H1 (cell line): ENCODE measurements around the gene RAB1A. TPM values are rescaled to one million over a fixed set of nuclear protein-coding genes. Genes with fewer than 3 reads are reported as not detected.

Source experiments
- CTCF ChIA-PET: fragments of 300-600 bp; sonication (Branson Sonifier 250); formaldehyde crosslinking; loops from one replicate; lab custom pipeline; 2021; ENCODE audit not compliant: partially characterized antibody; lab: Charles Lee
- POLR2A ChIA-PET: fragments of 300-600 bp; sonication (Branson Sonifier 250); formaldehyde crosslinking; loops from one replicate; lab custom pipeline; 2021; ENCODE audit warnings: inconsistent platforms; ENCODE audit not compliant: partially characterized antibody; lab: Charles Lee
- DNase-seq, 2 experiments: peaks; one replicate each; pipeline versions ENCODE4 v3.0.0 to v3.0.0-alpha.2; 2010 to 2022; ENCODE audit warnings: low spot score in 2 of 2, low read depth in 1 of 2, mixed read lengths in 1 of 2
- FAIRE-seq: peaks from 2 replicates; lab custom pipeline; 2011; peaks lifted over from hg19 to GRCh38; lab: Jason Lieb, UNC
- H2AFZ ChIP-seq: 2 replicates; pipeline ENCODE4 v1.8.1; 2012; ENCODE audit warnings: low read length, inconsistent platforms
- H2AK5ac ChIP-seq: 2 replicates; pipeline ENCODE4 v1.6.1; 2013; ENCODE audit warnings: low read depth, low read length
- H2BK120ac ChIP-seq: replicated peaks from 2 replicates; pipeline ENCODE3; 2013; ENCODE audit warnings: low read depth, low read length, inconsistent platforms
- H2BK12ac ChIP-seq: 2 replicates; pipeline ENCODE4 v1.6.1; 2013; ENCODE audit warnings: low read depth, low read length
- H2BK15ac ChIP-seq: 2 replicates; pipeline ENCODE4 v1.6.1; 2013; ENCODE audit warnings: low read length
- H2BK20ac ChIP-seq: 2 replicates; pipeline ENCODE4 v1.6.1; 2013; ENCODE audit warnings: low read length
- H2BK5ac ChIP-seq: 2 replicates; pipeline ENCODE4 v1.6.1; 2013; ENCODE audit warnings: low read depth, low read length
- H3K14ac ChIP-seq: 2 replicates; pipeline ENCODE4 v1.6.1; 2013; ENCODE audit warnings: inconsistent platforms; ENCODE audit not compliant: insufficient read length
- H3K18ac ChIP-seq: 2 replicates; pipeline ENCODE4 v1.6.1; 2013; ENCODE audit warnings: low read length; ENCODE audit errors: extremely low read depth
- H3K23ac ChIP-seq: 2 replicates; pipeline ENCODE4 v1.6.1; 2013; ENCODE audit warnings: inconsistent platforms; ENCODE audit not compliant: insufficient read length
- H3K23me2 ChIP-seq: 2 replicates; pipeline ENCODE4 v1.6.1; 2013; ENCODE audit warnings: low read depth, low read length
- H3K27ac ChIP-seq: 2 replicates; pipeline ENCODE4 v1.6.1; 2011; ENCODE audit warnings: low read depth, low read length, inconsistent platforms
- H3K27me3 ChIP-seq, 4 experiments: replicated peaks in 1 of 4; 1 replicate in 1 of 4; 2 replicates in 3 of 4; pipeline versions ENCODE4 v1.6.1 to v1.8.1; 2011 to 2013; ENCODE audit warnings: low read length in 3 of 4, mild to moderate bottlenecking in 3 of 4, inconsistent platforms in 2 of 4, mixed read lengths in 2 of 4, moderate library complexity in 1 of 4; ENCODE audit not compliant: control insufficient read depth in 3 of 4, insufficient read depth in 3 of 4; ENCODE audit errors: extremely low read depth in 1 of 4
- H3K36me3 ChIP-seq, 4 experiments: 2 replicates each; pipeline versions ENCODE4 v1.6.1 to v1.8.1; 2011 to 2013; ENCODE audit warnings: mild to moderate bottlenecking in 4 of 4, low read length in 3 of 4, moderate library complexity in 2 of 4, control low read depth in 1 of 4, inconsistent platforms in 1 of 4; ENCODE audit not compliant: insufficient read depth in 4 of 4, control insufficient read depth in 2 of 4
- H3K4ac ChIP-seq: replicated peaks from 2 replicates; pipeline ENCODE3; 2013; ENCODE audit warnings: low read length, low read depth, mixed read lengths, inconsistent platforms; ENCODE audit not compliant: insufficient read length
- H3K4me1 ChIP-seq, 4 experiments: replicated peaks in 1 of 4; 1 replicate in 1 of 4; 2 replicates in 3 of 4; pipeline versions ENCODE4 v1.6.1 to v1.8.1; 2011 to 2013; ENCODE audit warnings: low read length in 3 of 4, inconsistent platforms in 2 of 4, mixed read lengths in 1 of 4; ENCODE audit not compliant: insufficient read depth in 4 of 4, control insufficient read depth in 3 of 4
- H3K4me2 ChIP-seq, 2 experiments: 2 replicates each; pipeline versions ENCODE4 v1.6.1 to v1.8.1; 2011 to 2013; ENCODE audit warnings: low read depth in 2 of 2, low read length in 2 of 2, control low read depth in 1 of 2, inconsistent platforms in 1 of 2, mild to moderate bottlenecking in 1 of 2; ENCODE audit not compliant: insufficient read depth in 1 of 2
- H3K4me3 ChIP-seq, 4 experiments: fragments of 200-600, 300-600 bp in 1 of 4; sonication (generic), shearing (Covaris generic), sonication (Bioruptor Twin) in 1 of 4; 2 replicates each; pipeline versions ENCODE4 v1.5.1 to v1.8.1; 2011 to 2016; ENCODE audit warnings: low read length in 4 of 4, low read depth in 3 of 4, control low read depth in 2 of 4, inconsistent platforms in 2 of 4, mild to moderate bottlenecking in 2 of 4, mixed read lengths in 1 of 4, moderate library complexity in 1 of 4; ENCODE audit not compliant: insufficient read depth in 2 of 4; ENCODE audit errors: extremely low read depth in 1 of 4
- H3K56ac ChIP-seq: replicated peaks from 2 replicates; pipeline ENCODE3; 2013; ENCODE audit warnings: low read depth, mild to moderate bottlenecking, mixed read lengths, low read length, inconsistent platforms; ENCODE audit not compliant: insufficient read length
- H3K79me1 ChIP-seq: 2 replicates; pipeline ENCODE4 v1.6.1; 2013; ENCODE audit warnings: low read depth, low read length, control low read depth
- H3K79me2 ChIP-seq, 2 experiments: 2 replicates each; pipeline versions ENCODE4 v1.6.1 to v1.8.1; 2012 to 2013; ENCODE audit warnings: low read length in 2 of 2, mild to moderate bottlenecking in 2 of 2, inconsistent platforms in 1 of 2; ENCODE audit not compliant: insufficient read depth in 2 of 2, control insufficient read depth in 1 of 2
- H3K9ac ChIP-seq, 4 experiments: replicated peaks in 1 of 4; 1 replicate in 1 of 4; 2 replicates in 3 of 4; pipeline versions ENCODE4 v1.6.1 to v1.8.1; 2011 to 2013; ENCODE audit warnings: low read depth in 3 of 4, low read length in 3 of 4, control low read depth in 2 of 4, mild to moderate bottlenecking in 2 of 4, moderate library complexity in 2 of 4, inconsistent platforms in 1 of 4; ENCODE audit errors: extremely low read depth in 1 of 4
- H3K9me3 ChIP-seq, 2 experiments: 2 replicates each; pipeline versions ENCODE4 v1.6.1 to v1.8.1; 2012 to 2013; ENCODE audit warnings: mild to moderate bottlenecking in 2 of 2, moderate library complexity in 2 of 2, control low read depth in 1 of 2, inconsistent platforms in 1 of 2, low read depth in 1 of 2, low read length in 1 of 2, mixed read lengths in 1 of 2; ENCODE audit not compliant: insufficient read depth in 2 of 2
- H4K20me1 ChIP-seq, 2 experiments: replicated peaks in 1 of 2; 2 replicates each; pipeline versions ENCODE3 to v1.8.1; 2011 to 2013; ENCODE audit warnings: inconsistent platforms in 2 of 2, low read length in 2 of 2, mild to moderate bottlenecking in 1 of 2; ENCODE audit not compliant: insufficient read depth in 2 of 2, control insufficient read depth in 1 of 2
- H4K5ac ChIP-seq: 2 replicates; pipeline ENCODE4 v1.6.1; 2013; ENCODE audit warnings: low read length, low read depth, mixed read lengths, inconsistent platforms; ENCODE audit not compliant: insufficient read length
- H4K8ac ChIP-seq: 2 replicates; pipeline ENCODE4 v1.8.0; 2013; ENCODE audit warnings: mild to moderate bottlenecking, moderate library complexity, low read length, inconsistent platforms; ENCODE audit not compliant: insufficient read depth; ENCODE audit errors: extremely low read depth
- H4K91ac ChIP-seq: replicated peaks from 2 replicates; pipeline ENCODE3; 2013; ENCODE audit warnings: low read length, mixed read lengths, inconsistent platforms; ENCODE audit not compliant: insufficient read length
- EGR1 ChIP-seq: IDR thresholded peaks from 2 replicates; pipeline ENCODE4 v1.6.1; 2011; ENCODE audit warnings: low read depth, low read length, borderline replicate concordance
- GABPA ChIP-seq: IDR thresholded peaks from 2 replicates; pipeline ENCODE4 v1.6.1; 2011; ENCODE audit warnings: mild to moderate bottlenecking, low read length, moderate library complexity, borderline replicate concordance; ENCODE audit not compliant: insufficient read depth
- JUN ChIP-seq: IDR thresholded peaks from 2 replicates; pipeline ENCODE4 v1.6.1; 2011; ENCODE audit warnings: low read depth, mild to moderate bottlenecking, improper control_type of control experiment, low read length
- KDM1A ChIP-seq: fragments of 200-600, 300-600 bp; sonication (generic); IDR thresholded peaks from 2 replicates; pipeline ENCODE4 v1.7.1; 2016; ENCODE audit warnings: mild to moderate bottlenecking, low read length, borderline replicate concordance
- KDM4A ChIP-seq: IDR thresholded peaks from one replicate; pipeline ENCODE4 v1.7.1; 2012; ENCODE audit warnings: low read depth, mild to moderate bottlenecking, moderate library complexity, low read length, inconsistent platforms; ENCODE audit not compliant: severe bottlenecking
- MAFK ChIP-seq: IDR thresholded peaks from 2 replicates; pipeline ENCODE4 v1.6.1; 2012; ENCODE audit warnings: low read depth, mild to moderate bottlenecking, improper control_type of control experiment, low read length
- RBBP5 ChIP-seq: IDR thresholded peaks from 2 replicates; pipeline ENCODE4 v1.7.1; 2012; ENCODE audit warnings: low read depth, mild to moderate bottlenecking, inconsistent platforms, low read length, moderate library complexity, borderline replicate concordance
- RFX5 ChIP-seq: IDR thresholded peaks from 2 replicates; pipeline ENCODE4 v1.6.1; 2011; ENCODE audit warnings: low read depth, low read length, improper control_type of control experiment, borderline replicate concordance
- SP4 ChIP-seq: IDR thresholded peaks from 2 replicates; pipeline ENCODE4 v1.6.1; 2012; ENCODE audit warnings: low read length, inconsistent platforms
- TAF7 ChIP-seq: optimal IDR thresholded peaks from 2 replicates; pipeline ENCODE3; 2011; ENCODE audit warnings: low read depth, mild to moderate bottlenecking, inconsistent platforms, low read length, moderate library complexity, borderline replicate concordance
- TBP ChIP-seq: IDR thresholded peaks from 2 replicates; pipeline ENCODE4 v1.6.1; 2011; ENCODE audit warnings: low read depth, low read length, improper control_type of control experiment
- YY1 ChIP-seq: IDR thresholded peaks from 2 replicates; pipeline ENCODE4 v1.6.1; 2011; ENCODE audit warnings: low read depth, mild to moderate bottlenecking, low read length
- WGBS, 2 experiments: shearing (Covaris generic) in 1 of 2; methylation state at CpG; one replicate each; pipeline versions ENCODE4 v1.1.6 to v1.1.7; 2013 to 2015; ENCODE audit warnings: low lambda C conversion rate in 2 of 2, mixed read lengths in 2 of 2, inconsistent platforms in 1 of 2, low coverage in 1 of 2, missing lambda C conversion rate in 1 of 2; ENCODE audit not compliant: insufficient replicate concordance in 2 of 2, insufficient coverage in 1 of 2, insufficient read length in 1 of 2; ENCODE audit errors: extremely low coverage in 1 of 2, missing lambda C conversion rate in 1 of 2; 5-methylcytosine and 5-hydroxymethylcytosine counted together
- polyA plus RNA-seq, 7 experiments: library from polyadenylated mRNA; depleted of rRNA in 3 of 7; stranded (reverse) in 5 of 7; unstranded in 2 of 7; fragments of >200 nt in 5 of 7; fragments of 200-250 nt in 2 of 7; gene quantifications; 1 replicate in 5 of 7; 2 replicates in 1 of 7; 4 replicates in 1 of 7; pipeline versions ENCODE4 v1.2.1 to v1.2.3, GENCODE V29; 2011 to 2013; ENCODE audit warnings: missing spikeins in 2 of 7, mixed read lengths in 2 of 7
- total RNA-seq: library from RNA; stranded (reverse); fragmentation: NEBNext Ultra II Directional; extraction: Animal tissue kit (Norgen Biotek cat#: 25700); gene quantifications from 2 replicates; pipeline ENCODE4 v1.2.1, GENCODE V29; 2021

The RAB1A gene
- total and polyA plus RNA-seq, 2 of the 8 experiments (the other 6 are each of a cell fraction or from before 2014, with no cell fraction given), result 77.9 to 120 TPM

DNA sequence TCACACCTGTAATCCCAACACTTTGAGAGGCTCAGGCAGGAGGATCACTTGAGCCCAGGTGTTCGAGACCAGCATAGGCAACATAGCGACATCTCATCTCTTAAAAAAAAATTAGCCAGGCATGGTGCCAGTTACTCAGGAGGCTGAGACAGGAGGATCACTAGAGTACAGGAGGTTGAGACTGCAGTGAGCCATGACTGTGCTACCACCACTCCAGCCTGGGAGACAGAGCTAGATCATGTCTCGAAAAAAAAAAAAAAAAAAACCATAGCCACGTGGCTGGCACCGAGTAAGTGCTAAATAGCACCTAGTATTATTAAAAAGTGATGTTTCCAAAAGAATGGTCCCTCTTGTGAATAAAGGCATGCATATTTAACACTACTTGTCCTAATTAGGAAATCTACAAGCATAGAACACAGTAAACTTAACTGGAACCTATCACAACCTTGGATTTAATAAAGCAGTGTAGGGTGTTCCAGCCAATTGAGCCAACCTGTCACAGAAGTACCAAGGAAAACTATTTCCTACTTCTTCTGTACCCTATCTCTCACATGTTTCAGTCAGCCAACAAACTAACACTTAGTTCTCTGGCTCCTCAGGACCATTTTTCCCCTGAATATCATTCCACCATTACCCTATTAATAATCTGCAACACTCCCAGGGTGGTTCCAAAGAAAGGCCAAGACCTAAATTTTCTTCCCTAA, 8.8 kb downstream of the RAB1A start:
- TF ChIP-seq JUN (no peak), YY1 (no peak), TAF7 (no peak), RFX5 (no peak), EGR1 (no peak), KDM1A (no peak), RBBP5 (no peak), GABPA (no peak), MAFK (no peak), TBP (no peak), KDM4A (no peak), SP4 (no peak)
- TF ChIP-seq, all 59 proteins: peak for 0
- no peak overlapping the region for H2BK12ac ChIP-seq
- WGBS, 2 experiments, result 95% methylated on average over 5 of the region's 5 CpGs; no CpG with 5 or more reads in 1 of the 2 experiments
- 0 out of 7 replicates have a peak, but pooled peaks cover 0 to 2% (median 0%) of the 10 kb centered on the region in 4 experiments for H3K4me1 ChIP-seq
- peaks cover 7 to 9% of the 10 kb centered on the region in 2 experiments for H4K20me1 ChIP-seq
- no peak overlapping the region for H2BK20ac ChIP-seq
- ChIA-PET POLR2A (interaction anchor here (1.0 kb wide), 1 partner anchor 9 kb away, joined by 3 read pairs; the partner anchor contains the start of gene RAB1A), CTCF (no interaction called here)
- no peak overlapping the region for H4K5ac ChIP-seq
- peaks cover 38 to 98% of the 10 kb centered on the region in 2 experiments for H3K79me2 ChIP-seq
- H4K8ac ChIP-seq, result no peak overlapping the region
- no peaks in the 10 kb centered on the region for H3K36me3 ChIP-seq
- no peak overlapping the region for H2BK5ac ChIP-seq
- H2BK120ac ChIP-seq, result no peak overlapping the region
- H2BK15ac ChIP-seq, result no peak overlapping the region
- H3K79me1 ChIP-seq, result peaks cover 3% of the 10 kb centered on the region; the same call in 1 of the 2 replicates
- no peak overlapping the region for H3K4me3 ChIP-seq
- H2AFZ ChIP-seq, result no peak overlapping the region
- no peak overlapping the region for H4K91ac ChIP-seq
- H3K56ac ChIP-seq, result no peak overlapping the region
- no peak overlapping the region for H3K4me2 ChIP-seq
- H2AK5ac ChIP-seq, result no peak overlapping the region
- H3K9me3 ChIP-seq, result no peaks in the 10 kb centered on the region
- no peak overlapping the region for H3K9ac ChIP-seq
- no peak overlapping the region for H3K18ac ChIP-seq
- DNase-seq, result no peak
- no peak for FAIRE-seq
- no peaks in the 10 kb centered on the region for H3K27me3 ChIP-seq
- H3K27ac ChIP-seq, result no peak overlapping the region
- H3K14ac ChIP-seq, result no peak overlapping the region
- H3K23ac ChIP-seq, result no peak overlapping the region
- no peak overlapping the region for H3K4ac ChIP-seq
- H3K23me2 ChIP-seq, result no peaks in the 10 kb centered on the region
